AG20443 (cell line): ENCODE results near the gene RPS6KA2.

Source experiments
- DNase-seq: peaks from one replicate; pipeline ENCODE4 v3.0.0; 2012; ENCODE audit warnings: low spot score, mixed read lengths

RPS6KA2 gene

GRCh38 chr6:166627033-166627874 lies at the start of gene RPS6KA2:
TSS of gene RPS6KA2 (minus strand) at chr6:166627251. CDS start at chr6:166627019, 232 bp downstream.
- DNase-seq = peak; percentile 96

- no peak for DNase-seq
These were observed 49.3 kb upstream of the RPS6KA2 start for GRCh38 chr6:166676270-166676860.

GRCh38 chr6:166675736-166676135 lies 48.7 kb upstream of the RPS6KA2 start:
- no peak for DNase-seq

GRCh38 chr6:166673309-166673708 lies 46.3 kb upstream of the RPS6KA2 start:
- DNase-seq = no peak

- DNase-seq = no peak
These were observed 45.7 kb upstream of the RPS6KA2 start for GRCh38 chr6:166672624-166673206.

- DNase-seq = no peak
These were observed 45.1 kb upstream of the RPS6KA2 start for GRCh38 chr6:166672146-166672545.

GRCh38 chr6:166671434-166672081 lies 44.5 kb upstream of the RPS6KA2 start:
- peak; percentile 67 for DNase-seq

- no peak for DNase-seq
These were observed 43.8 kb upstream of the RPS6KA2 start for GRCh38 chr6:166670894-166671293.

GRCh38 chr6:166670013-166670412 lies 43.0 kb upstream of the RPS6KA2 start:
- no peak for DNase-seq

GRCh38 chr6:166667796-166668610 lies 41.0 kb upstream of the RPS6KA2 start:
- no peak for DNase-seq

- no peak for DNase-seq
These were observed 37.1 kb upstream of the RPS6KA2 start for GRCh38 chr6:166664135-166664534.

GRCh38 chr6:166663568-166663967 lies 36.5 kb upstream of the RPS6KA2 start:
- no peak for DNase-seq

- no peak for DNase-seq
These were observed 35.6 kb upstream of the RPS6KA2 start for GRCh38 chr6:166662690-166663089.

- no peak for DNase-seq
These were observed 34.5 kb upstream of the RPS6KA2 start for GRCh38 chr6:166661327-166662085.

GRCh38 chr6:166660157-166660688 lies 33.2 kb upstream of the RPS6KA2 start:
- no peak for DNase-seq

GRCh38 chr6:166659581-166659980 lies 32.5 kb upstream of the RPS6KA2 start:
- no peak for DNase-seq

- no peak for DNase-seq
These were observed 31.7 kb upstream of the RPS6KA2 start for GRCh38 chr6:166658792-166659150.

GRCh38 chr6:166658115-166658791 lies 31.2 kb upstream of the RPS6KA2 start:
- DNase-seq = no peak

- no peak for DNase-seq
These were observed 30.5 kb upstream of the RPS6KA2 start for GRCh38 chr6:166657531-166657930.
